ENCODE results near the gene SYCP2L.
"Not testable (repeated sequence)": the region's sequence is repeated elsewhere in the genome, so short reads cannot be mapped to it uniquely, and the experiment has no call there.

The SYCP2L gene

GRCh38 chr6:10862361-10862760, 24.5 kb upstream of the SYCP2L start:
- no peak overlapping the region for H3K4me3 ChIP-seq (ENCODE audit: low read depth, low read length)
- no peak for TF ChIP-seq CTCF (IDR thresholded peaks at IDR 0.05; ENCODE audit: control insufficient read depth, extremely low read depth, insufficient read depth)
- no peak for DNase-seq (ENCODE audit: low read depth)

GRCh38 chr6:10863031-10863430, 23.8 kb upstream of the SYCP2L start:
- DNase-seq (ENCODE audit: low read depth), result not testable (repeated sequence)

GRCh38 chr6:10866709-10867108, 20.1 kb upstream of the SYCP2L start:
- not testable (repeated sequence) for DNase-seq (ENCODE audit: low read depth); H3K4me3 ChIP-seq (ENCODE audit: low read depth, low read length)

More at GRCh38 chr6:10863031-10863430, 23.8 kb upstream of the SYCP2L start:
- not testable (repeated sequence) for H3K4me3 ChIP-seq (ENCODE audit: low read depth, low read length)

GRCh38 chr6:10867952-10868351, 18.9 kb upstream of the SYCP2L start:
- no peak for TF ChIP-seq CTCF (IDR thresholded peaks at IDR 0.05; ENCODE audit: control insufficient read depth, extremely low read depth, insufficient read depth)
- H3K4me3 ChIP-seq (ENCODE audit: low read depth, low read length), result no peak overlapping the region
- DNase-seq (ENCODE audit: low read depth), result no peak

- DNase-seq (ENCODE audit: low read depth), result peak; percentile 63
- no peak overlapping the region for H3K4me3 ChIP-seq (ENCODE audit: low read depth, low read length)
- no peak for TF ChIP-seq CTCF (IDR thresholded peaks at IDR 0.05; ENCODE audit: control insufficient read depth, extremely low read depth, insufficient read depth)
These were observed 13.5 kb upstream of the SYCP2L start for GRCh38 chr6:10873374-10873773.

GRCh38 chr6:10874207-10874606, 12.6 kb upstream of the SYCP2L start:
- TF ChIP-seq CTCF (IDR thresholded peaks at IDR 0.05; ENCODE audit: control insufficient read depth, extremely low read depth, insufficient read depth), result no peak
- no peak for DNase-seq (ENCODE audit: low read depth)
- H3K4me3 ChIP-seq (ENCODE audit: low read depth, low read length), result no peak overlapping the region

- no peak overlapping the region for H3K4me3 ChIP-seq (ENCODE audit: low read depth, low read length)
- no peak for DNase-seq (ENCODE audit: low read depth)
- TF ChIP-seq CTCF (IDR thresholded peaks at IDR 0.05; ENCODE audit: control insufficient read depth, extremely low read depth, insufficient read depth), result no peak
These were observed 11.8 kb upstream of the SYCP2L start for GRCh38 chr6:10875026-10875425.

- no peak for TF ChIP-seq CTCF (IDR thresholded peaks at IDR 0.05; ENCODE audit: control insufficient read depth, extremely low read depth, insufficient read depth)
- no peak for DNase-seq (ENCODE audit: low read depth)
- H3K4me3 ChIP-seq (ENCODE audit: low read depth, low read length), result no peak overlapping the region
These were observed 9.8 kb upstream of the SYCP2L start for GRCh38 chr6:10877012-10877411.
